ENCODE results near the gene PLXDC2. TPM values are rescaled to one million over a fixed set of nuclear protein-coding genes. Genes with fewer than 3 reads are reported as not detected.

The PLXDC2 gene
- total RNA-seq, 1 donor from 2014 or later: 0.16 TPM

GRCh38 chr10:19828278-19829049 lies 12.2 kb downstream of the PLXDC2 start:
- H3K9me3 Mint-ChIP-seq: peaks cover 4% of the 10 kb centered on the region
- no peaks in the 10 kb centered on the region for H3K36me3 Mint-ChIP-seq (ENCODE audit: low read depth)
- intact Hi-C loops (cut with micrococcal nuclease): no loop called here
- CTCF ChIA-PET: interaction anchor here (0.6 to 1.8 kb wide), 2 partner anchors 9 to 284 kb away, joined by 3 to 5 read pairs; no protein-coding TSS in a partner anchor
- H3K4me1 Mint-ChIP-seq: no peaks in the 10 kb centered on the region
- DNase-seq: no peak
- H3K4me3 Mint-ChIP-seq: no peak overlapping the region
- H3K27ac Mint-ChIP-seq: no peak overlapping the region
- TF ChIP-seq CTCF (IDR thresholded peaks at IDR 0.05): no peak
- no peaks in the 10 kb centered on the region for H3K27me3 Mint-ChIP-seq
- POLR2A ChIA-PET: no interaction called here
- ATAC-seq (ENCODE audit: low read depth): no peak

- DNase-seq (no peak), ATAC-seq (ENCODE audit: low read depth) (no peak)
- no peaks in the 10 kb centered on the region for H3K27me3 Mint-ChIP-seq
- intact Hi-C loops (cut with micrococcal nuclease): no loop called here
- peaks cover 4% of the 10 kb centered on the region for H3K9me3 Mint-ChIP-seq
- H3K27ac Mint-ChIP-seq: no peak overlapping the region
- H3K4me3 Mint-ChIP-seq: no peak overlapping the region
- TF ChIP-seq CTCF (IDR thresholded peaks at IDR 0.05): no peak
- no peaks in the 10 kb centered on the region for H3K4me1 Mint-ChIP-seq
- CTCF ChIA-PET: no interaction called here
- H3K36me3 Mint-ChIP-seq (ENCODE audit: low read depth): no peaks in the 10 kb centered on the region
- POLR2A ChIA-PET: no interaction called here
Observed at GRCh38 chr10:19832699-19833098, 16.5 kb downstream of the PLXDC2 start.

DNA sequence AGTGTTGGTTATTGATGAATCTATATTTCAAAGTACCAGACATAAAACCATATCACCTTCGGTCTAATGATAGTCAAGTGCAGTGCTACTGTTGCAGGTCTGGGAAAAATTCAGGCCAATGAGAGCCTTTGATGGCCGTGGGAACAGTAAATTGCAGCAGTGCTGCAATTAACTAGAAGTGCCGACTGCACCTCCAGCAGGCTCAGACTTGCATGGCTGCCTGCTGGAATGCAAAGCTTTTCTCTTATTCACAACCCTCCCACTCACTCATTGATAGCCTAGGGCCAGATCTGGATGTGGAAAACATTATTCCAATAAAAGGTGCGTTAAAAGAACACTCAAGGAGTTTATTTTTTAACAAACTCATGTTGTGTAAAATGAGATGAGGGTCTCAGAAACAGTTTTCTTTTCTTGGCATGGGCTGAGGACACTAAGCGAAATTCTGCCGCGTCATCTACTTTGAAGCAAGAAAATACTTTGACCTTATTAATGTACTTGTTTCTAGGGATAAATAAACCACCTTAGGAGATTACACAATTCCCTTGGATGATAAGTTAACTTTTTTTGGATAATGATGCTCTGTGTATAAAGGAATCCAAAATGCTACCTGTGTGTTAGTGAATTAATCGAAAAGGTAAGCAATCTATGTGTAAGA lies 17.1 kb downstream of the PLXDC2 start:
- intact Hi-C loops (cut with micrococcal nuclease): no loop called here
- Mint-ChIP-seq H3K36me3 (ENCODE audit: low read depth) (no peaks in the 10 kb centered on the region), H3K4me1 (no peaks in the 10 kb centered on the region), H3K27me3 (no peaks in the 10 kb centered on the region), H3K9me3 (peaks cover 4% of the 10 kb centered on the region), H3K4me3 (no peak overlapping the region), H3K27ac (no peak overlapping the region)
- no peak for ATAC-seq (ENCODE audit: low read depth)
- CTCF ChIA-PET: no interaction called here
- TF ChIP-seq CTCF (IDR thresholded peaks at IDR 0.05): no peak
- POLR2A ChIA-PET: no interaction called here
- DNase-seq: no peak

GRCh38 chr10:19835952-19836351 lies 19.7 kb downstream of the PLXDC2 start:
- ChIA-PET CTCF (no interaction called here), POLR2A (no interaction called here)
- H3K36me3 Mint-ChIP-seq (ENCODE audit: low read depth): no peaks in the 10 kb centered on the region
- no peak overlapping the region for H3K4me3 Mint-ChIP-seq
- DNase-seq (no peak), ATAC-seq (ENCODE audit: low read depth) (no peak)
- intact Hi-C loops (cut with micrococcal nuclease): no loop called here
- H3K27ac Mint-ChIP-seq: no peak overlapping the region
- peaks cover 4% of the 10 kb centered on the region for H3K9me3 Mint-ChIP-seq
- H3K27me3 Mint-ChIP-seq: no peaks in the 10 kb centered on the region
- no peaks in the 10 kb centered on the region for H3K4me1 Mint-ChIP-seq
- no peak for TF ChIP-seq CTCF (IDR thresholded peaks at IDR 0.05)

DNA sequence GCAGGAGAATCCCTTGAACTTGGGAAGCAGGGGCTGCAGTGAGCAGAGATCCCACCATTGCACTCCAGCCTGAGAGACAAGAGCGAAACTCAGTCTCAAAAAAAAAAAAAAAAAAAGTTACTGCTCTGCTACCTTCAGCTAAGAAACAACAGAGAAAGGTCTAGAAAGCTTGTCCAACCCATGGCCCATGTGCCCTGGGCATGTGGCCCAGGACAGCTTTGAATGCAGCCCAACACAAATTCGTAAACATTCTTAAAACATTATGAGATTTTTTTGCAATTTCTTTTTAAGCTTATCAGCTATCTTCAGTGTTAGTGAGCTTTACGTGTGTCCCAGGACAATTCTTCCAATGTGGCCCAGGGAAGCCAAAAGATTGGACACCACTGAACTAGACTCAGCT lies 22.9 kb downstream of the PLXDC2 start:
- H3K27me3 Mint-ChIP-seq: no peaks in the 10 kb centered on the region
- no peak overlapping the region for H3K27ac Mint-ChIP-seq
- ChIA-PET POLR2A (no interaction called here), CTCF (no interaction called here)
- no peaks in the 10 kb centered on the region for H3K36me3 Mint-ChIP-seq (ENCODE audit: low read depth)
- H3K9me3 Mint-ChIP-seq: no peaks in the 10 kb centered on the region
- H3K4me1 Mint-ChIP-seq: no peaks in the 10 kb centered on the region
- no peak for TF ChIP-seq CTCF (IDR thresholded peaks at IDR 0.05)
- ATAC-seq (ENCODE audit: low read depth) (no peak), DNase-seq (no peak)
- intact Hi-C loops (cut with micrococcal nuclease): no loop called here
- H3K4me3 Mint-ChIP-seq: no peak overlapping the region

All from activated B cell treated with CpG ODN at 0.5 μM for 24 hours (primary cell).